Measurements from ENCODE around the gene PAK4.

PAK4 gene

GRCh38 chr19:39139305-39139874 lies 13.8 kb downstream of the PAK4 start:
- no peak overlapping the region for H3K9ac ChIP-seq

GRCh38 chr19:39139971-39140453 lies 14.4 kb downstream of the PAK4 start:
- TF ChIP-seq CTCF (conservative IDR thresholded peaks at IDR 0.05; ENCODE audit: low read depth, low read length) = no peak
- no peak overlapping the region for H3K4me2 ChIP-seq
- no peak overlapping the region for H3K4me3 ChIP-seq (IDR thresholded peaks at IDR 0.05; ENCODE audit: insufficient read depth, low read depth, low read length)
- H3K4me1 ChIP-seq (ENCODE audit: low read depth, poor library complexity, severe bottlenecking) = no peaks in the 10 kb centered on the region
- 0 out of 2 replicates have a peak, but pooled peaks cover 1% of the 10 kb centered on the region for H4K20me1 ChIP-seq (ENCODE audit: insufficient read depth)
- H3K27me3 ChIP-seq (ENCODE audit: insufficient read depth, low read depth) = no peaks in the 10 kb centered on the region
- no peak overlapping the region for H3K27ac ChIP-seq
- no peaks in the 10 kb centered on the region for H3K36me3 ChIP-seq (ENCODE audit: insufficient read depth)
- no peak overlapping the region for H3K9ac ChIP-seq
- H2AFZ ChIP-seq (ENCODE audit: low read depth) = no peak overlapping the region
- H3K79me2 ChIP-seq (ENCODE audit: insufficient read depth, low read depth) = peaks cover 20% of the 10 kb centered on the region; the same call in 1 of the 2 replicates

More at GRCh38 chr19:39139305-39139874, 13.8 kb downstream of the PAK4 start:
- no peak for TF ChIP-seq CTCF (conservative IDR thresholded peaks at IDR 0.05; ENCODE audit: low read depth, low read length)
- Histone ChIP-seq H3K36me3 (ENCODE audit: insufficient read depth) (no peaks in the 10 kb centered on the region), H4K20me1 (ENCODE audit: insufficient read depth) (no peaks in the 10 kb centered on the region), H3K4me1 (ENCODE audit: low read depth, poor library complexity, severe bottlenecking) (no peaks in the 10 kb centered on the region), H3K27ac (no peak overlapping the region), H2AFZ (ENCODE audit: low read depth) (no peak overlapping the region), H3K4me3 (IDR thresholded peaks at IDR 0.05; ENCODE audit: insufficient read depth, low read depth, low read length) (no peak overlapping the region), H3K27me3 (ENCODE audit: insufficient read depth, low read depth) (no peaks in the 10 kb centered on the region), H3K79me2 (ENCODE audit: insufficient read depth, low read depth) (peaks cover 24% of the 10 kb centered on the region; the same call in 1 of the 2 replicates), H3K4me2 (no peak overlapping the region)

- no peak overlapping the region for H3K27ac ChIP-seq
- no peak overlapping the region for H2AFZ ChIP-seq (ENCODE audit: low read depth)
- no peaks in the 10 kb centered on the region for H3K36me3 ChIP-seq (ENCODE audit: insufficient read depth)
- no peak for TF ChIP-seq CTCF (conservative IDR thresholded peaks at IDR 0.05; ENCODE audit: low read depth, low read length)
- H3K4me3 ChIP-seq (IDR thresholded peaks at IDR 0.05; ENCODE audit: insufficient read depth, low read depth, low read length) = no peak overlapping the region
- H3K9ac ChIP-seq = no peak overlapping the region
- H3K79me2 ChIP-seq (ENCODE audit: insufficient read depth, low read depth) = peaks cover 20% of the 10 kb centered on the region; the same call in 1 of the 2 replicates
- no peaks in the 10 kb centered on the region for H3K4me1 ChIP-seq (ENCODE audit: low read depth, poor library complexity, severe bottlenecking)
- H3K4me2 ChIP-seq = no peak overlapping the region
- no peaks in the 10 kb centered on the region for H3K27me3 ChIP-seq (ENCODE audit: insufficient read depth, low read depth)
- 0 out of 2 replicates have a peak, but pooled peaks cover 3% of the 10 kb centered on the region for H4K20me1 ChIP-seq (ENCODE audit: insufficient read depth)
These were observed 15.0 kb downstream of the PAK4 start for GRCh38 chr19:39140594-39140993.

- Histone ChIP-seq H4K20me1 (ENCODE audit: insufficient read depth) (0 out of 2 replicates have a peak, but pooled peaks cover 3% of the 10 kb centered on the region), H2AFZ (ENCODE audit: low read depth) (no peak overlapping the region), H3K4me1 (ENCODE audit: low read depth, poor library complexity, severe bottlenecking) (no peaks in the 10 kb centered on the region), H3K36me3 (ENCODE audit: insufficient read depth) (no peaks in the 10 kb centered on the region), H3K4me2 (no peak overlapping the region), H3K27ac (no peak overlapping the region), H3K9ac (no peak overlapping the region), H3K27me3 (ENCODE audit: insufficient read depth, low read depth) (no peaks in the 10 kb centered on the region), H3K79me2 (ENCODE audit: insufficient read depth, low read depth) (peaks cover 14% of the 10 kb centered on the region; the same call in 1 of the 2 replicates), H3K4me3 (IDR thresholded peaks at IDR 0.05; ENCODE audit: insufficient read depth, low read depth, low read length) (no peak overlapping the region)
- no peak for TF ChIP-seq CTCF (conservative IDR thresholded peaks at IDR 0.05; ENCODE audit: low read depth, low read length)
These were observed 16.3 kb downstream of the PAK4 start for GRCh38 chr19:39141929-39142328.

All from KMS-11 (cell line).